ENCODE results near the gene COL11A1. TPM values are rescaled to one million over a fixed set of nuclear protein-coding genes. Genes with fewer than 3 reads are reported as not detected.

Gene COL11A1
- total and polyA plus RNA-seq, 2 experiments from 2014 or later, result 37.4 to 56.7 TPM

DNA sequence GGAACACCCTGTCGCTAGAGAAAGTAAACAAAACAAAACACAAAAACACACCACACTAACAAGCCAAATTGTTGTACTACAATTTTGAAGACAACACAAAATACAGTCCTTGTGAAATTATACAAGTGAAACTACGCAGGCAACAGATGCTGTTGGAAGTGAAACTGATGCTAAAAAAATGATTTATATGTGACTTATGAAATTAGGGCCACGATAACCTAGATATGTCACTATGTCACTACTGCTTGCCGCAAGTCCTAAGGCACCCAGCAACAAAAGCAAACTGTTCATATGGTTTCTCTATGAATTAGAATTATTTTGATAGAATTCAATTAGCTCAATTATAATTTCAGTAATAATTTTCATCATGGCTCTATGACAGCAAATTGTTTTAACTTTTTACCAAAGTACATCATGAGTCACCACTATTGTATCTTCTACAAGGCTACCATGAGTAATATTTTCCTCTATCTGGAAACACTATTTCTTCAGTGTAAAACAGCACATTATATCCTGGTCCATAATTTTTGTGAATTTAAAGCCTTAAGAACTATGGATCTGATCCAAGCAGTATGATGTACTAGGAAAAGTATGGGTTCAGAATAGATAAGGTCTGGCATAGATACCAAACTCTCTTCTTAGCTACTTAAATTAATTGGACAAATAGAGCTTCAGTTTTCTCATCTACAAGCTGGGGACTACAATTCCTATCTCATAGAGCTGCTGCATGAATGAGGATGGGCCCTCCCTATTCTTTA lies 216.3 kb downstream of the COL11A1 start:
- DNase-seq (ENCODE audit: low read depth in 1 of 2, low spot score in 1 of 2), result peak in 1 of 2 donors; percentile 87
- Histone ChIP-seq H3K9me3 (ENCODE audit: low read depth) (no peaks in the 10 kb centered on the region), H3K36me3 (peaks cover 26% of the 10 kb centered on the region), H3K27ac (no peak overlapping the region), H3K4me1 (ENCODE audit: low read depth) (no peaks in the 10 kb centered on the region), H3K4me3 (no peak overlapping the region), H3K27me3 (no peaks in the 10 kb centered on the region)
- TF ChIP-seq, protein P1, sequence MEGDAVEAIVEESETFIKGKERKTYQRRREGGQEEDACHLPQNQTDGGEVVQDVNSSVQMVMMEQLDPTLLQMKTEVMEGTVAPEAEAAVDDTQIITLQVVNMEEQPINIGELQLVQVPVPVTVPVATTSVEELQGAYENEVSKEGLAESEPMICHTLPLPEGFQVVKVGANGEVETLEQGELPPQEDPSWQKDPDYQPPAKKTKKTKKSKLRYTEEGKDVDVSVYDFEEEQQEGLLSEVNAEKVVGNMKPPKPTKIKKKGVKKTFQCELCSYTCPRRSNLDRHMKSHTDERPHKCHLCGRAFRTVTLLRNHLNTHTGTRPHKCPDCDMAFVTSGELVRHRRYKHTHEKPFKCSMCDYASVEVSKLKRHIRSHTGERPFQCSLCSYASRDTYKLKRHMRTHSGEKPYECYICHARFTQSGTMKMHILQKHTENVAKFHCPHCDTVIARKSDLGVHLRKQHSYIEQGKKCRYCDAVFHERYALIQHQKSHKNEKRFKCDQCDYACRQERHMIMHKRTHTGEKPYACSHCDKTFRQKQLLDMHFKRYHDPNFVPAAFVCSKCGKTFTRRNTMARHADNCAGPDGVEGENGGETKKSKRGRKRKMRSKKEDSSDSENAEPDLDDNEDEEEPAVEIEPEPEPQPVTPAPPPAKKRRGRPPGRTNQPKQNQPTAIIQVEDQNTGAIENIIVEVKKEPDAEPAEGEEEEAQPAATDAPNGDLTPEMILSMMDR (IDR thresholded peaks at IDR 0.05; ENCODE audit: low read depth, low read length), result no peak

DNA sequence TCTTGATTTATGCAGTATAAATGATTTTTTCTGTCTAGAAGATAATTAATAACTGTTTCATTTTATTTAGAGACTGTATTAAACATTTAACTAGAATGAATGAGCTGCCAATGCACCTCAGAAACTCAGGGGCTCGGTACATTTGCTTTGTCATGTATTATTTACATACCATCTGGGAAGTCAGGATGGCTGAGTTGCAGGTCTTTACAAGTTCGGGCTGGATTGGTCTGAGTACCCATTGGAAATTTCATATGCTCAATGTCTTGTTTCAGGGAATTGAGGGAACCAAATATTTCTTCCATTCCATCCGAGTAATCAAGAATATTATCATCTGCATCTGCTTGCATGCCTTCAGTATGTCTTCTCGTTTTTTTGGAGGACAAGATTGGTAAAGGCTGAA lies 221.7 kb downstream of the COL11A1 start:
- H3K4me3 ChIP-seq, result no peak overlapping the region
- H3K9me3 ChIP-seq (ENCODE audit: low read depth), result no peaks in the 10 kb centered on the region
- DNase-seq (ENCODE audit: low read depth in 1 of 2, low spot score in 1 of 2), result no peak
- TF ChIP-seq, protein P1 (IDR thresholded peaks at IDR 0.05; ENCODE audit: low read depth, low read length), result no peak
- no peaks in the 10 kb centered on the region for H3K27me3 ChIP-seq
- no peaks in the 10 kb centered on the region for H3K4me1 ChIP-seq (ENCODE audit: low read depth)
- peaks cover 37% of the 10 kb centered on the region for H3K36me3 ChIP-seq
- H3K27ac ChIP-seq, result no peak overlapping the region

DNA sequence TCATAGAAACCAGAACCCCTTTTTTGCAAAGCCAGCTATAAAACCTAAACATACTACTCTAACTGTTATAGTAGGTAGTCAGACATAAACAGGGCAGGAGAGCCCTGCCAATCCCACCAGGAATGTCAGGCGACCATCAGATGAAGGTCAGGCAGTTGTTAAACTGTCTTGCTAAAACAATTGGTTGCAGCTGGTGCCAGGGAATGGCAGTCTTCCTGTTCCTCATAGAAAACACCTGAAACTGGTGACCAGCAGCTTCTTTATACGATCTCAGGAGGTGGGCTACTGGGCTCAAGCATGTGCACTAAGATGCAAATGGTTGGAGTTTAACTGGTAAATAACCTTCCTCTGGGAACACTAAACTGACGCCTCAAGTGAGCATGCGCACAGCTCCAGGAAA lies 224.1 kb downstream of the COL11A1 start:
- Histone ChIP-seq H3K27me3 (no peaks in the 10 kb centered on the region), H3K4me3 (no peak overlapping the region), H3K9me3 (ENCODE audit: low read depth) (no peaks in the 10 kb centered on the region), H3K27ac (no peak overlapping the region), H3K36me3 (peaks cover 58% of the 10 kb centered on the region), H3K4me1 (ENCODE audit: low read depth) (no peaks in the 10 kb centered on the region)
- DNase-seq (ENCODE audit: low read depth in 1 of 2, low spot score in 1 of 2), result no peak
- TF ChIP-seq, protein P1 (IDR thresholded peaks at IDR 0.05; ENCODE audit: low read depth, low read length), result no peak

DNA sequence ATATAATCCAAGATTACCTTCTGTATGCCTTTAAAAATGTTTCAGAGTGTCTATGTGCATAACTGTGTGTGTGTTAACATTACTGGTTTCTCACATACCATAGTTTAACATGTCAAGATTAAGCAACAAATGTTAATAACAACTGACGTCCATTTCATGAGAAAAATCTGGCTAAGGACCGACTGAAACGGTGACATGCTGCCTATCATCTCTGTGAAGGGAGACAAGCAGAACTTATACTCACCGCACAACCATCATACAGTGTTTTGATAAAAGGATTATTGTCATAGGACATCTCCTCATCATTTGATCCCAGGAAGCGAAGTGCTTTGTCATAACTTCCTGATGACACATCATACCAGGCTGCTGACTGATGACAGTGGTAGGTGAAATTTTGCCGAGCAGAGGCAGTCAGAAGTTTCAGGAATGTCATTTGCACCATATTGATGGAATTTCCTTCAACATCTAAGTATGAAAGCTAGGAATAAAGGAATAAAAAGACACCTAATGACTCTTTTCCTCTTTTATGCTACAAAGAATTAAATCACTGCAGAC lies 228.8 kb downstream of the COL11A1 start:
- TF ChIP-seq, protein P1 (IDR thresholded peaks at IDR 0.05; ENCODE audit: low read depth, low read length), result no peak
- Histone ChIP-seq H3K4me3 (no peak overlapping the region), H3K27ac (no peak overlapping the region), H3K9me3 (ENCODE audit: low read depth) (no peaks in the 10 kb centered on the region), H3K4me1 (ENCODE audit: low read depth) (no peaks in the 10 kb centered on the region), H3K36me3 (peaks cover 38% of the 10 kb centered on the region), H3K27me3 (no peaks in the 10 kb centered on the region)
- peak in 1 of 2 donors; percentile 59 for DNase-seq (ENCODE audit: low read depth in 1 of 2, low spot score in 1 of 2)

DNA sequence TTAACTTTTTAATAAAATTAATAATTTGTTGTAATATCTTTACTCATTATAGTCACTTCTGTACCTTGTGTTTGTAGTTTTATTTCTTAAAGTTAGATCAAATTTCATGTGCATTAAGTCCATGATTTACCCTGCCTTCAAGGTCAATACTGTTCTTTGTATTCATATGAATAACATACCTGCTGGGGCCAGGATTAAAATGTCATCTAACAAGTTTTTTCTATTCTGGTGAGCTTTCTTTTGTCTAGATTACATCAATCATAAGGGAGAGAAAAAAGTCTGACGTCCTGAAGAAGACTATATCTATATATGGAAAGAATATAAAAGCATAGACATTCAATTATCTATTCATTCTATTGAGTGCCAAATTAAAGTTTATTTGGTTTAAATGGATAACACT lies 232.6 kb downstream of the COL11A1 start:
- H3K27ac ChIP-seq, result no peak overlapping the region
- no peaks in the 10 kb centered on the region for H3K27me3 ChIP-seq
- no peak for DNase-seq (ENCODE audit: low read depth in 1 of 2, low spot score in 1 of 2)
- TF ChIP-seq, protein P1 (IDR thresholded peaks at IDR 0.05; ENCODE audit: low read depth, low read length), result no peak
- H3K4me1 ChIP-seq (ENCODE audit: low read depth), result no peaks in the 10 kb centered on the region
- H3K9me3 ChIP-seq (ENCODE audit: low read depth), result no peaks in the 10 kb centered on the region
- H3K36me3 ChIP-seq, result peaks cover 19% of the 10 kb centered on the region
- no peak overlapping the region for H3K4me3 ChIP-seq
